ENCODE data around the gene RINL.
"Not testable (repeated sequence)": the region's sequence is repeated elsewhere in the genome, so short reads cannot be mapped to it uniquely, and the experiment has no call there.

RINL gene

GRCh38 chr19:38826856-38827551, 51.1 kb downstream of the RINL start:
- no peak for FAIRE-seq
- no peak for DNase-seq (ENCODE audit: insufficient read length, low spot score)
- TF ChIP-seq TAF1 (IDR thresholded peaks at IDR 0.05; ENCODE audit: low read depth, low read length) (no peak), POLR2AphosphoS5 (IDR thresholded peaks at IDR 0.05; ENCODE audit: low read depth, low read length) (no peak), POU2F2 (IDR thresholded peaks at IDR 0.05; ENCODE audit: low read depth, low read length) (no peak), PAX5 (IDR thresholded peaks at IDR 0.05; ENCODE audit: insufficient read depth, low read length, severe bottlenecking) (no peak), SPI1 (IDR thresholded peaks at IDR 0.05; ENCODE audit: low read depth, low read length) (no peak), POLR2A (IDR thresholded peaks at IDR 0.05; ENCODE audit: low read depth, low read length) (no peak)

- not testable (repeated sequence) for FAIRE-seq
These were observed 52.1 kb downstream of the RINL start for GRCh38 chr19:38825936-38826335.

GRCh38 chr19:38821230-38821825, 56.7 kb downstream of the RINL start:
- DNase-seq (ENCODE audit: insufficient read length, low spot score); FAIRE-seq: not testable (repeated sequence)

More at GRCh38 chr19:38825936-38826335, 52.1 kb downstream of the RINL start:
- DNase-seq (ENCODE audit: insufficient read length, low spot score): not testable (repeated sequence)

GRCh38 chr19:38819231-38819920, 58.7 kb downstream of the RINL start:
- TF ChIP-seq POU2F2 (IDR thresholded peaks at IDR 0.05; ENCODE audit: low read depth, low read length) (no peak), SPI1 (IDR thresholded peaks at IDR 0.05; ENCODE audit: low read depth, low read length) (no peak), POLR2A (IDR thresholded peaks at IDR 0.05; ENCODE audit: low read depth, low read length) (no peak), PAX5 (IDR thresholded peaks at IDR 0.05; ENCODE audit: insufficient read depth, low read length, severe bottlenecking) (no peak), TAF1 (IDR thresholded peaks at IDR 0.05; ENCODE audit: low read depth, low read length) (no peak), POLR2AphosphoS5 (IDR thresholded peaks at IDR 0.05; ENCODE audit: low read depth, low read length) (no peak)
- no peak for FAIRE-seq

More at GRCh38 chr19:38819231-38819920, 58.7 kb downstream of the RINL start:
- DNase-seq (ENCODE audit: insufficient read length, low spot score): no peak
